ENCODE data around the gene SMIM1.

DNA sequence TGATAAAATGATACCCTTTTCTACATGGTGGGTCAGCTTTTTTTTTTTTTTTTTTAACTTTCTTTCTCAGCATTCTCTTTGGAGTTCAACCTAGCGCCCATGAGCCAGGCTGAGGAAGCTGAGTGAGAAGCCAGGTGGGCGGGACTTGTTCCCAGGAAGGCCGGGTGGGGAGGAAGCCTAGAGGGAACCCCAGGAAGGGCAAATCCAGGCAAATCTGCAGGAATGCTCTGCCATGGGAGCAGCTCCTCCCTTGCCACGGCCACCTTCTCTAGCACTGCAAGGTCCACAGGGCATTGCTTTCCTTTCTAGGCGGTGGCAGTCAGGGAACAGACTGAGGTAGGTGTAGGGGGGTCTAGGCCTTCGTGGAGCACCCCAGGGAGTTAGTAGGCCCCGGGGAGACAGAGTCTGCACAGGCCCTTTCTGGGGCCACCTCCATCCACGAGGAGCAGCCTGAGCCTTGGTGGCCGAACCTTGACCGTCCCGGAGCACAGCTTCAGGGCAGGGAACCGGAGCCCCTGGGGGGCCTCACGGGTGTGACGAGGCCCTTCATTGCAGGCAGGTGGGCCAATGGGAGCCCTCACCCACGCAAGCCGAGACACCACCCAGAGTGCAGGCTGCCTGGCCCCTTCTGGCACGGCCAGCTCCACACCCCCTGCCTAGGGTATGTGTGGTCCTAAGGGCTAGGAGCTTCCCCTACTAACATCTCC lies 38.5 kb upstream of the SMIM1 start:
- TF ChIP-seq POLR2A (IDR thresholded peaks at IDR 0.05), result no peak
- TF ChIP-seq CTCF (IDR thresholded peaks at IDR 0.05), result no peak
- no peak for TF ChIP-seq POLR2AphosphoS5 (IDR thresholded peaks at IDR 0.05)
- TF ChIP-seq EP300 (IDR thresholded peaks at IDR 0.05), result no peak

Measured in gastroesophageal sphincter (tissue), 3 donors.